ENCODE data around the gene CCDC92.

The CCDC92 gene

GRCh38 chr12:123971770-123972456 is 718 bp downstream of the CCDC92 start:
- DNase-seq: no peak

- DNase-seq: no peak
Measured at GRCh38 chr12:123971449-123971769, 1.2 kb downstream of the CCDC92 start.

DNA sequence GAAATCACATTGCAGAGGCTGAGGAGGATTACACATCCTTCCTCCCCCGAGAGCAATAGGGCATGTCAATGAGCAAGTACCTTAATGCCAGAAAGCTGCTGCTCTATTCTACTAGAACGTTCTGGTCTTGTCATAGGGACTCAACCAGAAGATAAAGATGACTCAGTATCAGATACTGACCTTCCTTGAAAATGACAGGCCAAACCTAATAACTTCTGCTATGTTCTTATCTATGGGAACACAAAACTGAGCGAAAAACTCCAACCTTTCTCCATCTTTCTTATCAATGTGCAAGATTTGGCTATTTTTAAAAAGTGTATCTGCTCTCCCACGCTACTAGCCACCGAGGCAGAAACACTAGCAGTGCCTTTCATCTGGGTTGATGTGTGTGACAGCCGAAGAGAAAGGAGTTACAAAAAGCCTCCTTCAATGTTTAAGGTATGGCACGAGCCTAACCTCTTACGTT is 5.5 kb downstream of the CCDC92 start:
- DNase-seq: no peak

GRCh38 chr12:123966596-123966995 is 6.0 kb downstream of the CCDC92 start:
- no peak for DNase-seq

- DNase-seq: no peak
Measured at GRCh38 chr12:123965382-123965781, 7.2 kb downstream of the CCDC92 start.

- DNase-seq: no peak
Measured at GRCh38 chr12:123963821-123964220, 8.8 kb downstream of the CCDC92 start.

GRCh38 chr12:123962513-123962912 is 10.1 kb downstream of the CCDC92 start:
- DNase-seq: no peak

DNA sequence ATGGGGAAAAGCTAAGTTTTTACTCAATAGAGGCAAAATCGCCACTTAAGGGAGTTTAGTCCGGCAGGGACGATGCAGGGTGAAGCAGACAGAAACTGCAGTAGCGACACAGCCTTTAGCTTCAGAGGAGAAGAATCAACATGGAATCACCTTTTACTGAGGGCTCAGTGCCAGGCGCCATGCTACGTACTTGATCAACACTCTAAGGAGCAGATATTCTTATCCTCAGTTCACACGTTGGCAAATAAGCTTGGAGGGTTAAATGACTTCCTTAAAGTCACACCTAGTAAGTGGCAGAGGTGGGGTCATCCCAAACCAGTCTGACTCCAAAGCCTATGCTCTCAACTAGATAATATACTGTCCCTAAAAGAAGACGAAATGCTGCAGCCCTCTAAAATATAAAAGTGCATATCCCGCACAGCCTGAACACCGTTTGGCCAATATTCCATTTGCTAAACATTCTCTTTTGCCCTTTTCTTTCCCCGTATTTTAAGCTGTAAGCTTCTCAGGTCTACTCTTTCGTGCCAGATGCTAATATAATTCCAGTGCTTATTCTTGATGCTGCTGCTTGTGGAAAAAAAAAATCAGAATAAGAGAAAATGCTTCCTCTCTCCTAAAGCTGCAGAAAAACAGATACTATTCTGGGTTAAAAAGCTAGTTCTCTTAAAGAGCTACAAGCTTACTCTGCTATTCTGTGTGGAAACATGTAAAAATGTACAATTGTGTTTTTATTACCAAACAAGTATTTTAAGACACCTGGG is 10.9 kb downstream of the CCDC92 start:
- DNase-seq: no peak

DNA sequence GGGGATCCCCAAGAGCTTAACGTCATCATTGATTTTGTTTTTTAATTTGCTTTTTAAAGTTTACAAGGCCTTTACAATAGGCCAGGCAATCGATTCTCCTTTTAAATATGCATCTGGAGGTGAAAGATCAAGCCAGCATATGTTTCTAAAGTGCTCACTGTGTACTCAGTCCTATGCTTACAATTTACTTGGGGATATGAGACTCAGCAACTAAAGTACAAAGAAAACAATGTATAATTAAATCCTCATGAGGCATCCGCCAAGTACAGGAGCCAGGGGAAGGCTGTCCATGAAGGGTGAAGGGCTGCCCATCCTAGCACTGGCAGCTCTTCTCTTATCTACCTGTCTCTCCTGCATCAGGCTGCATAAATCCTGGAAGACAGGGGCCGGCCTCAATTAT is 11.8 kb downstream of the CCDC92 start:
- no peak for DNase-seq

DNA sequence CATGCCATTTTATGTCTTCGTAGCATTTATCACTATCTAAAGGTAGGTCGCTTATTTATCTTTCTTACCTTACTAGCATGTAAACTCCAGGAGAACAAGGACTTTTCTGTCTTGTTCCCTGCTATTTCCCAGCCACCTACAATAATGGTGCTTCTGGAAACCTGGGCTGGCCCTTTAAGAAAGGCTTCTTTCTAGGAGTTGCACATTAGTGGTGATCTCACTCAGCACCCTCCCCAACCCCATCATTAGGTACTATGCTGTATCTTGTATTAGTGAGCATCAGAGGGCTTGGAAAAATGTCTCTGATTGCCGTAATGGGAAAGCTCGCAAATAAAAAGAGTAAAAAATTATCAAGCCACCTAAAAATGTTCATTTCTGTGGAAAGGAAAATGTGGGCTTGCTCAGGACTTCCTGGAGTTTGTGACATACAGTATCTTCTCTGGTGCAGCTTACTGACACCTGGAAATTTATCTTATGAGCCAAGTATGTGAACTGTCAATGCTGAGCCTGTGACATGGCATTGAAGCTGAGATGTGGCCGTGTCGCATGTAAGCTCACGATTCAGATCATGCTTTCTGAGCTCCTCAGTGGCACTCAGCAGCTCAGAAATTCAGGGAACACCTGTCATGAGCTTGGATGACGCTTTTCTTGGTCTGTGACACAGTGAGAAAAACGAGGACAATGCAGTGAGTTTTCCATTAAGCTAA is 12.4 kb downstream of the CCDC92 start:
- no peak for DNase-seq

GRCh38 chr12:123958876-123959275 is 13.8 kb downstream of the CCDC92 start:
- no peak for DNase-seq

DNA sequence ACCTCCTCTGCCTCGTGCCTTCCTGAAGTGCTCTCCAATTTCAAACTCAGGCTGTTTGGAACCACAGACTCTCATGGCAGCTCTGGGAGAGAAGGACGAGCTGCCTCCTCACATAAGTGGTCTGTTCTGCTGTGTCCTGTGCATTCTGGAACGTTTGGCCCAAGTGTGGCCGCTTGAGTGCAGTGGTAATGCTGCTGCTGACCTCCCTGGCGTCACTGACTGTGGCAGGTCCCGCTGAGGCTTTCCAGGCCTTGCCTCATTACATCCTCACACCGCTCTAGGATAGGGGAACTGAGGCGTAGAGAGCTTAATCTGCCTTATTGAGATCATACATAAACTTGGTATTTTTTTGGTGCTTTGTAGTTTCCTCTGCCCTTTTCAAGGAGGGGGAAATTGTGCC is 14.2 kb downstream of the CCDC92 start:
- DNase-seq: no peak

DNA sequence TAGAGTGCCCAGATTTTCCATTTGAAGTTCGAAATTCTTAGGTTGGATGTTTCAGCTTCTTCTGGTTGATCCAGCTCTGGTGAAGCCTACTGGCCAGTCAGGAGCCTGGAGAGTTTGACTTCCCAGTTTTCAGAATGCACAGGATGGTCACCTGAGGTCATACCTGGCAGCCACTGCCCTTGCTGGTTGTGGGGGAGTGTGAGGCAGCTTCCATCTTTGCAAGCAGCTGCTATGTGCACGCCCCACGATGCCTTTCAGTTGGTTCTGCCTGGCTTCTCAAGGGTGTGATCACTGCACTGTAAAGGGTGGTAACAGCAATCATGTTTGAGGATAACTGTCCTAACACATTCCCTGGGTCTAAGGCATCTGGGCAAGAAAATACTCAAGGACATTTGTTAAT is 15.4 kb downstream of the CCDC92 start:
- no peak for DNase-seq

- no peak for DNase-seq
Measured at GRCh38 chr12:123956249-123956648, 16.4 kb downstream of the CCDC92 start.

DNA sequence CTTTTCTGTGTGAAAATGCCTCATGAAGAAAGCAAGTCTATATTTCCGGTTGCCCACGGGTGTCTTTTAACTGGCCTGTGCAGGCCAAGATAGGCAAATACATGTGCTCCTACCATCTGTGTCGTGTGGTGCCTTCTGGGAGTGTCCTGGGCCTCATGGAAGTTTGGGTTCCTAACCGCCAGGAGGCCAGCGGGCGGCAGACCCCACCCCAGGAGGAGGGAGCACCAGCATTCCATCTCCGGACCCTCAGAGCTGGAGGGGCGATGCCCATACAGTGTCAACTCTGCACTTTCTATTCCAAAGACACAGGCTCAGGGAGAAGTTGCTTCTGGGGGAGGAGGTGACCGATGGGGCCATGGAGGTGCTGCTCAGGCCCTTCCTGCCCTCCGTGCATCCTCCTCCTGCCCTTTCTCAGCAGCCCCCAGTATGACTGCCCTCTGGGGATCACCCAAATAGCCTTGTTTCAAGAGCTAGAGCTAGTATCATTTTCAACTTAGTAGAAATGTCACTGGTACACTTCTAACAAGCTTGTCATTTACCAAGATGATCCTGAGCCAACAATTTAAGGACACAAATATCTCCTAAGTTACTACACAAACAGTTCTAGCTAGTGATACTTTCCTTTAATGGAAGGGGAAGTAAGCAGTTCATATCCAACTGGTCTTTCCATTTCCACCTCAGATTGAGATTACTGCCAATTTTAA is 17.8 kb downstream of the CCDC92 start:
- DNase-seq: no peak

- DNase-seq: no peak
Measured at GRCh38 chr12:123952037-123952436, 20.6 kb downstream of the CCDC92 start.

- DNase-seq: no peak
Measured at GRCh38 chr12:123951467-123951866, 21.2 kb downstream of the CCDC92 start.

DNA sequence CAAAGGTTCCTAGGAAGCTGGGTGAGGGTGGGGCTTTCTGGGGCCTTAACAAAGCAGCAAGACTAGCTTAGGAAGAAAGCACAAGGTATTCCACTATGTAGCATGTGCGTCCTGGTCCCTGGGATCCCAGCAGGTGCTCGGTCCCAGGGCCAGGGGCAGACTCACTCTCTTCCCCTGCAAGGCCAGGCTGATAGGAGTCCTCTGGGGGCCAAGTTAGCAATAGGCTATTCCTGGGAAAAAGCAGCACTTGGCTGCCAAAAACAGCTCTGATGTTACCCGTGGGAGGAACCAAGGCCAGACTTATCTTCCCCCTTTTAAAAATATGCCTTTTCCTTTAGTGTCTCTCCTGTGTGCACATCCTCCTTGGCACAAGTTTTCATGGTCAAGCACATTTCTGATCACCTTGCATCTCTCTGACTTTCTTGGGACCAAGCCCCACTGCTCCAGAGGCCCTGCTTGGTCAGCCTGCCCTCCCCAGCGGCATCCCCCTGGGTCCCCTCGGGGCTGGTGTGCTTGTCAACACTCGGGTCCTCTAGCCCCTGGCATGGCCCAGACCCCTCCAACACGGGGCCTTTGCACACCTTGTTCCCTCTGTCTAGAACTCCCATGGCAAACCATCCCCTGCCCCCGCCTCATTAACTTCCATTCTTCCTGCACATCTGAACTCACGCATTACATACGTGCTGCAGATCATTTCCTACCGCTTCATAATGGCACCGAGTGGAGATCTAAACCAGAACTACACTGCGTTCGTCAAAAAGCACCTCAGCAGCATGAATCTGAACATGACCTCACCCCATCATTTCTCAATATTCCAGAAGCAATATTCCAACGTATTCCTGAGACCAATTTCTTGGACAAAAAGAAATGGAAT is 21.9 kb downstream of the CCDC92 start:
- no peak for DNase-seq

DNA sequence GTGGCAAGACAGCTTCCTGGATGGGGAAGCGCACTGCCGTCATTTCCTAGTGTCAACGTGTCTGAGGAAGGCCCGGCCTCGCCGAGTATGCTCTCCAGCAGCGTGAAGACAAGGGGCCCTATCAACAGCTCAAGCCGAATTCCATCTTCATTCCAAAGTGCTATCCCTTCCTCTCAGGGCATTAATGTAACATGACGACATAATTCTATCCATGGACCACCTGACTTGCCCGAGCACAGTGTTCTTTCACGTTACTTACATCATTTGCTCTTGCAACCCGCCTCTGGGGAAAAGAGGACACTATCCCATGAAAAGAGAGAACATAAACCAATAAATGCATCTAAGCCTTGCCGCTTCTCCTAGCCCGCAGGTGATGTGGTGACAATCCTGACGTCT is 22.9 kb downstream of the CCDC92 start:
- no peak for DNase-seq

- DNase-seq: no peak
Measured at GRCh38 chr12:123948796-123949769, 23.5 kb downstream of the CCDC92 start.

DNA sequence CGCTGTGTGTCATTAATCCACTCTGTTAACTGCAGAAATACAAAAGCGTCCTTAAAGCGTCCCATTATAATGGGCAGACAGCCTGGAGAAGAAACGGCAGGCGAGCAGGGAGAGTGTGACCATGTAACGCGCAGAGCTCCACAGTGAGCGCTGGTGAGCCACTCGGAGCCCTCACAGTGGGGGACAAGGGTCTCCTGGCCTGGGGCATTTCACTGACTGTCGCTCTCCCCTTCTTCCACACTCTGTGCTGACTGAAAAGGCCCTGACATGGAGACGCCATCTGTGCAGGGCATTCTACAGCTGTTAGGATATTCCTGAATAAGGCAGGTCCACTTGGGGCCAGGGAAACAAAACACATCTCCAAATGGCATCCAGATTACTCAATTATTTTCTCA is 24.2 kb downstream of the CCDC92 start:
- DNase-seq: no peak

Data from NCI-H2029 (cell line).